NOMO-1 treated with DMSO at 0.1 percent for 48 hours (cell line): ENCODE results near the gene PDGFB.

ENCODE experiments used
- DNase-seq: peaks from one replicate; lab custom pipeline; 2025; ENCODE audit not compliant: unreplicated experiment; lab: John Stamatoyannopoulos, UW

Gene PDGFB

GRCh38 chr22:39176714-39177455, 67.9 kb downstream of the PDGFB start:
- no peak for DNase-seq

- no peak for DNase-seq
Observed at GRCh38 chr22:39176143-39176713, 68.6 kb downstream of the PDGFB start.

- DNase-seq, result no peak
Observed at GRCh38 chr22:39175353-39176142, 69.2 kb downstream of the PDGFB start.

- peak; percentile 7 for DNase-seq
Observed at GRCh38 chr22:39174498-39175352, 70.1 kb downstream of the PDGFB start.

- DNase-seq, result no peak
Observed at GRCh38 chr22:39173787-39174497, 70.8 kb downstream of the PDGFB start.
